Neural crest cell (in vitro differentiated cells): Measurements from ENCODE around the gene DIDO1. TPM values are rescaled to one million over a fixed set of nuclear protein-coding genes. Genes with fewer than 3 reads are reported as not detected.

Experiments used
- DNase-seq: peaks from one replicate; pipeline ENCODE4 v3.0.0; 2021; ENCODE audit warnings: low read depth, mixed read lengths, low spot score
- H3K27ac Mint-ChIP-seq: one replicate; pipeline ENCODE4 v1.8.0; 2021; ENCODE audit warnings: mild to moderate bottlenecking, mixed read lengths; ENCODE audit not compliant: unreplicated experiment
- H3K27me3 Mint-ChIP-seq: 2 replicates; pipeline ENCODE4 v1.8.0; 2021; ENCODE audit warnings: low read depth, mild to moderate bottlenecking, mixed read lengths
- H3K36me3 Mint-ChIP-seq: 2 replicates; pipeline ENCODE4 v1.8.0; 2021; ENCODE audit warnings: low read depth, mild to moderate bottlenecking, mixed read lengths
- H3K4me1 Mint-ChIP-seq: 2 replicates; pipeline ENCODE4 v1.8.0; 2021; ENCODE audit warnings: mixed read lengths
- H3K4me3 Mint-ChIP-seq: one replicate; pipeline ENCODE4 v1.8.0; 2021; ENCODE audit warnings: mild to moderate bottlenecking, mixed read lengths
- H3K9me3 Mint-ChIP-seq: 2 replicates; pipeline ENCODE4 v1.8.0; 2021; ENCODE audit warnings: mixed read lengths
- CTCF ChIP-seq: fragments of 200-600 bp; sonication (generic); conservative IDR thresholded peaks from 2 replicates; pipeline ENCODE4 v1.5.0; 2021; ENCODE audit warnings: antibody characterized with exemption, mild to moderate bottlenecking
- total RNA-seq: library from RNA; stranded (reverse); gene quantifications from 2 replicates; pipeline ENCODE4 v1.2.1, GENCODE V29; 2021

The DIDO1 gene
- total RNA-seq, 1 donor from 2014 or later: 72.0 TPM

- H3K4me1 Mint-ChIP-seq: no peaks in the 10 kb centered on the region
- no peak for TF ChIP-seq CTCF
- H3K27ac Mint-ChIP-seq: no peak overlapping the region
- DNase-seq: no peak
- H3K27me3 Mint-ChIP-seq: no peaks in the 10 kb centered on the region
- peak overlapping the region; percentile 3 for H3K4me3 Mint-ChIP-seq
- no peaks in the 10 kb centered on the region for H3K9me3 Mint-ChIP-seq
- peaks cover 24% of the 10 kb centered on the region for H3K36me3 Mint-ChIP-seq
Measured at GRCh38 chr20:62885896-62886708, 40.2 kb downstream of the DIDO1 start.

GRCh38 chr20:62885046-62885895, 41.0 kb downstream of the DIDO1 start:
- Mint-ChIP-seq H3K9me3 (no peaks in the 10 kb centered on the region), H3K27me3 (no peaks in the 10 kb centered on the region), H3K4me3 (peak overlapping the region; percentile 38), H3K27ac (peak overlapping the region; percentile 19), H3K4me1 (no peaks in the 10 kb centered on the region), H3K36me3 (peaks cover 18% of the 10 kb centered on the region)
- TF ChIP-seq CTCF: no peak
- DNase-seq: no peak

GRCh38 chr20:62884556-62884955, 41.7 kb downstream of the DIDO1 start:
- no peak for TF ChIP-seq CTCF
- H3K4me3 Mint-ChIP-seq: peak overlapping the region; percentile 38
- no peaks in the 10 kb centered on the region for H3K4me1 Mint-ChIP-seq
- DNase-seq: no peak
- H3K27ac Mint-ChIP-seq: peak overlapping the region; percentile 19
- no peaks in the 10 kb centered on the region for H3K27me3 Mint-ChIP-seq
- no peaks in the 10 kb centered on the region for H3K9me3 Mint-ChIP-seq
- peaks cover 16% of the 10 kb centered on the region for H3K36me3 Mint-ChIP-seq

- DNase-seq: no peak
- no peaks in the 10 kb centered on the region for H3K4me1 Mint-ChIP-seq
- H3K9me3 Mint-ChIP-seq: no peaks in the 10 kb centered on the region
- no peak overlapping the region for H3K4me3 Mint-ChIP-seq
- H3K27ac Mint-ChIP-seq: no peak overlapping the region
- no peaks in the 10 kb centered on the region for H3K27me3 Mint-ChIP-seq
- peaks cover 12% of the 10 kb centered on the region for H3K36me3 Mint-ChIP-seq
- no peak for TF ChIP-seq CTCF
Measured at GRCh38 chr20:62882426-62882825, 43.9 kb downstream of the DIDO1 start.

GRCh38 chr20:62881662-62882395, 44.5 kb downstream of the DIDO1 start:
- peak overlapping the region; percentile 90 for H3K27ac Mint-ChIP-seq
- DNase-seq: no peak

More at GRCh38 chr20:62881662-62882395, 44.5 kb downstream of the DIDO1 start:
- TF ChIP-seq CTCF: no peak
- Mint-ChIP-seq H3K4me1 (no peaks in the 10 kb centered on the region), H3K4me3 (peak overlapping the region; percentile 35), H3K36me3 (peaks cover 8% of the 10 kb centered on the region), H3K9me3 (no peaks in the 10 kb centered on the region), H3K27me3 (no peaks in the 10 kb centered on the region)
